Esophagus (tissue), 2 donors: ENCODE data around the gene LDLRAD4. TPM values are rescaled to one million over a fixed set of nuclear protein-coding genes. Genes with fewer than 3 reads are reported as not detected.

ENCODE experiments used
- H3K27ac ChIP-seq, 2 donors: one replicate each; pipeline ENCODE4 v1.5.1; 2013; ENCODE audit warnings: low read depth in 2 of 2, mild to moderate bottlenecking in 2 of 2, inconsistent platforms in 1 of 2, low read length in 1 of 2, moderate library complexity in 1 of 2
- H3K27me3 ChIP-seq, 2 donors: one replicate each; pipeline ENCODE4 v1.6.1; 2013; ENCODE audit warnings: low read length in 2 of 2, control low read depth in 1 of 2, mild to moderate bottlenecking in 1 of 2; ENCODE audit not compliant: insufficient read depth in 2 of 2, control insufficient read depth in 1 of 2
- H3K36me3 ChIP-seq, 2 donors: one replicate each; pipeline ENCODE4 v1.6.1; 2013; ENCODE audit warnings: low read length in 1 of 2; ENCODE audit not compliant: control insufficient read depth in 2 of 2, insufficient read depth in 2 of 2
- H3K4me1 ChIP-seq, 2 donors: one replicate each; pipeline ENCODE4 v1.6.1; 2013; ENCODE audit warnings: low read length in 1 of 2; ENCODE audit not compliant: control insufficient read depth in 2 of 2, insufficient read depth in 2 of 2
- H3K4me3 ChIP-seq, 2 donors: one replicate each; pipeline ENCODE4 v1.5.1; 2013; ENCODE audit warnings: low read length in 2 of 2, mild to moderate bottlenecking in 2 of 2, low read depth in 1 of 2, moderate library complexity in 1 of 2
- H3K9me3 ChIP-seq, 2 donors: one replicate each; pipeline ENCODE4 v1.6.1; 2013; ENCODE audit warnings: mild to moderate bottlenecking in 2 of 2, low read depth in 1 of 2, low read length in 1 of 2, moderate library complexity in 1 of 2; ENCODE audit not compliant: control insufficient read depth in 2 of 2, insufficient read depth in 1 of 2
- WGBS, 2 donors: extraction: QIAGEN DNeasy Blood & Tissue Kit; methylation state at CpG; one replicate each; pipeline ENCODE4 v1.1.7; 2013; 5-methylcytosine and 5-hydroxymethylcytosine counted together
- polyA plus RNA-seq, 2 donors: library from polyadenylated mRNA; stranded (reverse); fragments of 200-250 nt; gene quantifications; one replicate each; pipeline ENCODE4 v1.2.3, GENCODE V29; 2013
- donor health status: healthy with polysubstance abuse.
- donor health status: Bipolar disorder and iron deficiency.

LDLRAD4 gene
- polyA plus RNA-seq, 2 donors = 0.79 to 0.99 TPM

DNA sequence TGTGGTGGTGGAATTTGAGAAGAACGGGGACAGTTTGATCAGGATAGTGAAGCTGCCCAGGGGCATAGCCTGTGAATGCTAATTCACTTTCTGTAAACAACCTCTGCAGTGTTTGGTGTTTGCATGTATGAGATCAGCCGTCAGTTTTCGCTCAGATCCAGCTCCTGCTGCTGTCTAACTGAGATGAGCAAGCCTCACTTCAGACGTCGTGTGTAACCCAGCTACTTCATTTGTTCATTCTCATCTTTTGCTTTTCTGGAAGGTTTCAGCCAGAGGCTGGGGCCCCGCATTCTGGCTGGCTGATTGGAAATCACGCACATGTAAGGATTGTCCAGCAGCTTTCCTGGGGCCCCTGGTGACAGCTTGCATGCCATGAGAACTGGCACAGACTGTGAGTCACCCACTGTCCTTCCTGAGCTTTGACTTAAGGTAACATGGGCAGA, 48.9 kb downstream of the LDLRAD4 start:
- Histone ChIP-seq H3K4me3 (no peak overlapping the region), H3K36me3 (no peaks in the 10 kb centered on the region), H3K27ac (peak overlapping the region in 1 of 2 donors; percentile 8), H3K9me3 (no peaks in the 10 kb centered on the region), H3K4me1 (peaks cover 7 to 9% of the 10 kb centered on the region in 2 donors), H3K27me3 (no peaks in the 10 kb centered on the region)
- 68 to 77% methylated on average over 7 of the region's 7 CpGs for WGBS, 2 donors

- Histone ChIP-seq H3K27ac (peak overlapping the region; percentile 45 to 52), H3K27me3 (no peaks in the 10 kb centered on the region), H3K4me3 (no peak overlapping the region), H3K9me3 (no peaks in the 10 kb centered on the region), H3K36me3 (no peaks in the 10 kb centered on the region), H3K4me1 (peaks cover 7 to 8% of the 10 kb centered on the region in 2 donors)
- WGBS, 2 donors = 52 to 56% methylated on average over 9 of the region's 9 CpGs
Measured at GRCh38 chr18:13268158-13269012, 49.8 kb downstream of the LDLRAD4 start.

DNA sequence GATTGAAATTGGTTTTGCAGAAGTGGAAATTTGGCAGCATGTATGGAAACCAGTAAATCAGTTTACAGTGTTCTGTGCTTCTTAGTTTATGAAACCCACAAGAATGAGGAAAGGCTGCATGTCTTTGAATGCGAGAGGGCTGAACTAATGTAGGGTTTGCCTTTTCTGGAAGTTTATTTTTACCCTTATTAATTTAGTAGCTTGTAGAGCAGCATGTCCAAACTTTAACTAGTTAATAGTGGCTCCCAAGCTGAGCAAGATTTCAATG, 50.4 kb downstream of the LDLRAD4 start:
- no peak overlapping the region for H3K27ac ChIP-seq
- WGBS, 2 donors = 51 to 53% methylated on average over 1 of the region's 1 CpG
- H3K36me3 ChIP-seq = no peaks in the 10 kb centered on the region
- peaks cover 7 to 8% of the 10 kb centered on the region in 2 donors for H3K4me1 ChIP-seq
- H3K27me3 ChIP-seq = no peaks in the 10 kb centered on the region
- H3K4me3 ChIP-seq = no peak overlapping the region
- H3K9me3 ChIP-seq = no peaks in the 10 kb centered on the region

DNA sequence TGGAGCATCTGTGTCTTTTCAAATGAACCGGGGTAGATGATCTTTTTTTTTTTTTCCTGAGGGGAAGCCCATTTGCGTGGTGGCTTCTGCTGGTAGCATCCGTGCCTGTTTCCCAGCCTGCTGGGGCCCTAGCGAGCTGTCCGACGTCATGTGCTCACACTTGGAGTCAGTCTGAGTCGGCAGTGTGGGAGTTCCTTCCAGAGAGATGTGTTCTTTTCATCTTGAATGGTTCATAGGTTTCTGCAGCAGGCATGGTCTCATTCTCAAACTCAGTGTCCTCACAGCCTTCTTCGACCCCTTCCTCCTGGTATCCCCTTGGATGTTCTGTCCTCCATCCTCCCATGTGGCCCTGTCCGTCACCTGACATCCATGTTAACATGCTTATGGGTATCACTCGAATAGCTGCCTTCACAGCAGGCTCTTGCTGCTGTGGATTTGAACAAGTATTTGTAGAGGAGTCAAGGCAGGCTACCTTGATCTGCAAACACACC, 51.0 kb downstream of the LDLRAD4 start:
- 57 to 68% methylated on average over 10 of the region's 10 CpGs for WGBS, 2 donors
- Histone ChIP-seq H3K9me3 (no peaks in the 10 kb centered on the region), H3K4me3 (no peak overlapping the region), H3K4me1 (peaks cover 7 to 8% of the 10 kb centered on the region in 2 donors), H3K27ac (peak overlapping the region in 1 of 2 donors; percentile 55), H3K27me3 (no peaks in the 10 kb centered on the region), H3K36me3 (no peaks in the 10 kb centered on the region)

GRCh38 chr18:13270279-13270855, 51.8 kb downstream of the LDLRAD4 start:
- no peaks in the 10 kb centered on the region for H3K36me3 ChIP-seq
- H3K9me3 ChIP-seq = no peaks in the 10 kb centered on the region
- 87 to 88% methylated on average over 11 of the region's 11 CpGs for WGBS, 2 donors
- no peak overlapping the region for H3K4me3 ChIP-seq
- H3K27ac ChIP-seq = no peak overlapping the region
- H3K4me1 ChIP-seq = peaks cover 7 to 8% of the 10 kb centered on the region in 2 donors
- H3K27me3 ChIP-seq = no peaks in the 10 kb centered on the region

DNA sequence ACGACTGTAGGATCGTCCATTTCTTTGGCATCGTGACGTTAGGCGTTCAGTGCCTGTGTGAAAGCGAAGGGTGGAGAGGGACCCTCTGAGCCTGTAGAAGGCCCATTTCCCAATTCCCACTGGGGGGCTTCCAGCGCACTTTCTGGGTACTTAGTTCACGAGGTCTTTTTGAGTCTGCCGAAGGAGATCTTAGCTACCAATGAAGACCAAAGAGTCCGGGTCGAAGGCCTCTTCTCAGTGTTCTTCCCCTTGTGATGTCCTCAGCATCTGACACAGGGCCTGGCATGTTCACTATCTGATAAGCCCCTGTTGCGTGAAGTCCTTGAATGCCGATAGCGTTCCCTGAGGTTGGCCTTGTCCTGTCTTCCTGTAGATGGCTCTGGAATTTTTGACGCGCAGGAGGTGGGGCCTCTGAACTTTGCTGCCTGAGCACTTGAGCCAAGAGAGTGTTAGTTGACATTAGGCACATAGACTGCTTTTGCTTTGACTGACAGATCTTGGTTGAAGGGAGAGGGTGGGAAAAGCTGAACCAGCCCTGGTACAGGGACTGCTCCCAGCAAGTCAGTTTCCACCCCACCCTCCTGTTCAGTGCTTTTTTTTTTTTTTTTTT, 52.8 kb downstream of the LDLRAD4 start:
- Histone ChIP-seq H3K27ac (no peak overlapping the region), H3K4me1 (peaks cover 3 to 4% of the 10 kb centered on the region in 2 donors)
- WGBS, 2 donors = 90 to 92% methylated on average over 16 of the region's 16 CpGs

GRCh38 chr18:13272416-13272815, 53.9 kb downstream of the LDLRAD4 start:
- WGBS, 2 donors = 95% methylated on average over 14 of the region's 14 CpGs
- Histone ChIP-seq H3K27ac (no peak overlapping the region), H3K9me3 (no peaks in the 10 kb centered on the region)

More for the DNA sequence above, 52.8 kb downstream of the LDLRAD4 start:
- no peak overlapping the region for H3K4me3 ChIP-seq
- H3K9me3 ChIP-seq = no peaks in the 10 kb centered on the region
- H3K27me3 ChIP-seq = no peaks in the 10 kb centered on the region
- H3K36me3 ChIP-seq = no peaks in the 10 kb centered on the region

DNA sequence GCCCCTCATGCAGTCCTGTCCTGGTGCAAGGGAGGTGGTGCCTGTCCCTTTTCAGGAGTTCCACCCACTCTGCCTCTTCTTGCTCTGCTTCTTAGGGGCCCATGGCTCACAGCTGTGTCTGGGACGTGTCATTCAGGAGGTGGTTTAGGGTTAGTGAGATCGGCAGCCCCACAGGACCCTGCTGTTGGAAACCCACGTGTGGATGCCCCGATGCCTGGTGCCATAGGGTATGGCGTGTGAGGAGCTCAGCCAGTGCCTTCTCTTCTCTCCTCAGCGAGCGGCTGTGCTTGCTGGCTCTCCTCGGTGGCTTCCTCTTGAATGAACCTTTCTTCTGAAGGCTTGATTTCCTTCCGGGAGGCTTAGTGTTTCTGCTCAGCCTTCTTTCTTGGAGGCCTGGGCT, 55.2 kb downstream of the LDLRAD4 start:
- whole genome bisulfite sequencing, 2 donors = 76 to 89% methylated on average over 9 of the region's 9 CpGs
- Histone ChIP-seq H3K27me3 (no peaks in the 10 kb centered on the region), H3K27ac (no peak overlapping the region), H3K36me3 (no peaks in the 10 kb centered on the region), H3K9me3 (no peaks in the 10 kb centered on the region), H3K4me3 (no peak overlapping the region), H3K4me1 (peaks cover 2 to 3% of the 10 kb centered on the region in 2 donors)

More at GRCh38 chr18:13272416-13272815, 53.9 kb downstream of the LDLRAD4 start:
- Histone ChIP-seq H3K27me3 (no peaks in the 10 kb centered on the region), H3K36me3 (no peaks in the 10 kb centered on the region), H3K4me1 (peaks cover 3% of the 10 kb centered on the region in 2 donors), H3K4me3 (no peak overlapping the region)

- H3K4me3 ChIP-seq = no peak overlapping the region
- H3K9me3 ChIP-seq = no peaks in the 10 kb centered on the region
- H3K27ac ChIP-seq = no peak overlapping the region
- no peaks in the 10 kb centered on the region for H3K36me3 ChIP-seq
- no peaks in the 10 kb centered on the region for H3K27me3 ChIP-seq
- H3K4me1 ChIP-seq = peaks cover 2 to 3% of the 10 kb centered on the region in 2 donors
Measured at GRCh38 chr18:13275075-13275474, 56.5 kb downstream of the LDLRAD4 start.
